ENCODE data around the gene SRP14. TPM values are rescaled to one million over a fixed set of nuclear protein-coding genes. Genes with fewer than 3 reads are reported as not detected.

The SRP14 gene
- total RNA-seq, 1 experiment from 2014 or later = 200 TPM

- no peaks in the 10 kb centered on the region for H3K36me3 Mint-ChIP-seq (ENCODE audit: insufficient read depth in 1 of 3, low read depth in 3 of 3)
- no peak overlapping the region for H2BK5ac ChIP-seq (ENCODE audit: insufficient read length, low read length)
Measured at GRCh38 chr15:40060236-40060961, 21.4 kb upstream of the SRP14 start.

More at GRCh38 chr15:40060236-40060961, 21.4 kb upstream of the SRP14 start:
- Histone ChIP-seq H3K14ac (ENCODE audit: insufficient read depth, low read length) (no peak overlapping the region), H4K91ac (ENCODE audit: insufficient read length, low read depth, low read length) (no peak overlapping the region), H3K4me1 (ENCODE audit: insufficient read depth, low read length) (peaks cover 9% of the 10 kb centered on the region; the same call in 1 of the 2 replicates), H3K9ac (ENCODE audit: extremely low read depth, insufficient read length, low read length) (no peak overlapping the region), H2BK12ac (ENCODE audit: insufficient read length, low read depth, low read length) (no peak overlapping the region), H3K79me2 (ENCODE audit: insufficient read depth, low read length) (no peaks in the 10 kb centered on the region), H2BK15ac (ENCODE audit: low read depth, low read length) (no peak overlapping the region), H3K23me2 (ENCODE audit: insufficient read length, low read depth, low read length, poor library complexity, severe bottlenecking) (no peaks in the 10 kb centered on the region), H4K5ac (ENCODE audit: insufficient read length, low read depth, low read length) (no peak overlapping the region), H3K79me1 (ENCODE audit: insufficient read depth, low read depth, low read length, poor library complexity, severe bottlenecking) (no peaks in the 10 kb centered on the region), H3K9me3 (ENCODE audit: control insufficient read depth, low read depth, low read length) (no peaks in the 10 kb centered on the region), H2AK5ac (ENCODE audit: insufficient read length, low read length) (no peak overlapping the region), H3K27ac (ENCODE audit: insufficient read length, low read depth, low read length) (no peak overlapping the region), H2BK20ac (ENCODE audit: low read depth, low read length, poor library complexity, severe bottlenecking) (no peak overlapping the region), H3K27me3 (ENCODE audit: insufficient read depth, low read length) (no peaks in the 10 kb centered on the region), H3K4me2 (ENCODE audit: insufficient read depth, insufficient read length, low read length) (no peak overlapping the region), H3T11ph (ENCODE audit: low read length) (no peak overlapping the region), H3K18ac (ENCODE audit: insufficient read length, low read depth, low read length) (no peak overlapping the region), H3K56ac (ENCODE audit: insufficient read length, low read depth, low read length) (no peak overlapping the region), H4K8ac (replicated peaks; ENCODE audit: insufficient read length, low read depth, low read length) (no peak overlapping the region), H4K20me1 (ENCODE audit: control insufficient read depth, insufficient read depth, insufficient read length) (no peaks in the 10 kb centered on the region), H2AFZ (ENCODE audit: low read length) (no peak overlapping the region), H2BK120ac (ENCODE audit: low read depth, low read length, poor library complexity, severe bottlenecking) (no peak overlapping the region), H3K23ac (ENCODE audit: insufficient read length, low read depth, low read length) (no peak overlapping the region), H3K4ac (ENCODE audit: low read depth, low read length) (no peak overlapping the region)
- no peak for TF ChIP-seq CTCF (conservative IDR thresholded peaks at IDR 0.05)
- Mint-ChIP-seq H3K4me1 (peaks cover 17 to 23% of the 10 kb centered on the region in 2 experiments), H3K27ac (peak overlapping the region in 1 of 3 experiments; percentile 66; a peak in 2 of 7 replicates), H3K9me3 (no peaks in the 10 kb centered on the region), H3K4me3 (no peak overlapping the region), H3K27me3 (ENCODE audit: low read depth) (no peaks in the 10 kb centered on the region; the same call in 1 of the 2 replicates)
- no CpG with 5 or more reads among the region's 10 CpGs for WGBS (ENCODE audit: extremely low coverage, insufficient read length, low lambda C conversion rate)
- no peak for DNase-seq
